Choroid plexus epithelial cell (primary cell): ENCODE results near the gene SHB.
A peak's percentile ranks its signal among the peaks of the same experiment; 100 is the strongest.

ENCODE experiments used
- DNase-seq: peaks from one replicate; pipeline ENCODE4 v3.0.0-alpha.2; 2010; ENCODE audit warnings: low read depth
- H3K4me3 ChIP-seq: 2 replicates; pipeline ENCODE4 v1.5.1; 2011; ENCODE audit warnings: low read depth, mild to moderate bottlenecking, control low read depth, low read length, moderate library complexity
- TF ChIP-seq, protein P1 (sequence below): conservative IDR thresholded peaks from 2 replicates; pipeline ENCODE4 v1.5.1; 2011; ENCODE audit warnings: low read depth, mild to moderate bottlenecking, control low read depth, inconsistent platforms, low read length, moderate library complexity

The SHB gene, protein sequence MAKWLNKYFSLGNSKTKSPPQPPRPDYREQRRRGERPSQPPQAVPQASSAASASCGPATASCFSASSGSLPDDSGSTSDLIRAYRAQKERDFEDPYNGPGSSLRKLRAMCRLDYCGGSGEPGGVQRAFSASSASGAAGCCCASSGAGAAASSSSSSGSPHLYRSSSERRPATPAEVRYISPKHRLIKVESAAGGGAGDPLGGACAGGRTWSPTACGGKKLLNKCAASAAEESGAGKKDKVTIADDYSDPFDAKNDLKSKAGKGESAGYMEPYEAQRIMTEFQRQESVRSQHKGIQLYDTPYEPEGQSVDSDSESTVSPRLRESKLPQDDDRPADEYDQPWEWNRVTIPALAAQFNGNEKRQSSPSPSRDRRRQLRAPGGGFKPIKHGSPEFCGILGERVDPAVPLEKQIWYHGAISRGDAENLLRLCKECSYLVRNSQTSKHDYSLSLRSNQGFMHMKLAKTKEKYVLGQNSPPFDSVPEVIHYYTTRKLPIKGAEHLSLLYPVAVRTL

DNA sequence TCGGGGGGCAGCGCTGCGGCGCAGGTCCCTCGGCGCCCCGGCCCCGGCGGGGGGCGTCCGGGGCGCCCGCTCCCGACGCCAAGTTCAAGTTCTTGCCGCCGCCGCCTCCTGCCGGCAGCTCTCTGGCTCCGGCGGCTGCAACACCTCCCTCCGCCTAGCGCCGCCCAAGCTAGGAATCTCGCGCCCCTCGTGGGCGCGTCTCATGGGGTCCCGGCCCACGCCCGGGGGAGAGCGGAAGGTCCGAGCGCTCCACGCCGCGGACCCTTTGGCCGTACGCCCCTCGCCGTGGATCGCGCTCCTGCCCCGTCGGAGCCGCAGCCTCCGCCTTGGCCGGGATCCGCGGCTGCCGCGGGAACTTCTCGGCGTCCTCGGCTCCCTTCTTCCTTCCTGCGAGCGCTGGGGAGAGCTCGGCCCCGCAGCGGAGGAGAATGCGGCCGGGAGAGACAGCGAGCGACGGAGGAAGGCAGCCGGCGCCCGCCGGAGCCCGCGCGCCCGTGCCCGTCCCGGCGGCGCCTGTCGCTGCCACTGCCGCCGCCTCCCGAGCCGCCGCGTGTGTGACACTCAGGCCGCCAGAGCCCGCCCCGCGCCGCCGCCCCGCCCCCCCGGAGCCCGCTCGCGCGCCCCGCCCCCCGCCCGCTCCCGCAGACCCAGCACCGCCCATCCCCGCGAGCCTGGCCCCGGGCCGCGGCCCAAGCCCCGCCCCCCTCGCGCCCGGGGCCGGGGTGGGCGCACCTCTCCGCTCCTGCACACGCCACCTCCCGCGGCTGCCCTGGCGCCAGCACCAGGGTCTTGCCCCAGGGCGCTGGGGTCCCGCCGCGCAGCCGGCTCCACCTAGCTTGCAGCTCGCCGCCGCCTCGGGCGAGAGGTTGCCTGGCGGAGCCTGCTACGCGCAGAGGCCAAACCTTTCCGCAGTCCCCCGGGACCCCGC, at the start of gene SHB:
SHB (minus strand) TSS at position 527 of the 928 bp plus-strand sequence. CDS start 582 bp downstream, outside the sequence.
- TF ChIP-seq, protein P1, sequence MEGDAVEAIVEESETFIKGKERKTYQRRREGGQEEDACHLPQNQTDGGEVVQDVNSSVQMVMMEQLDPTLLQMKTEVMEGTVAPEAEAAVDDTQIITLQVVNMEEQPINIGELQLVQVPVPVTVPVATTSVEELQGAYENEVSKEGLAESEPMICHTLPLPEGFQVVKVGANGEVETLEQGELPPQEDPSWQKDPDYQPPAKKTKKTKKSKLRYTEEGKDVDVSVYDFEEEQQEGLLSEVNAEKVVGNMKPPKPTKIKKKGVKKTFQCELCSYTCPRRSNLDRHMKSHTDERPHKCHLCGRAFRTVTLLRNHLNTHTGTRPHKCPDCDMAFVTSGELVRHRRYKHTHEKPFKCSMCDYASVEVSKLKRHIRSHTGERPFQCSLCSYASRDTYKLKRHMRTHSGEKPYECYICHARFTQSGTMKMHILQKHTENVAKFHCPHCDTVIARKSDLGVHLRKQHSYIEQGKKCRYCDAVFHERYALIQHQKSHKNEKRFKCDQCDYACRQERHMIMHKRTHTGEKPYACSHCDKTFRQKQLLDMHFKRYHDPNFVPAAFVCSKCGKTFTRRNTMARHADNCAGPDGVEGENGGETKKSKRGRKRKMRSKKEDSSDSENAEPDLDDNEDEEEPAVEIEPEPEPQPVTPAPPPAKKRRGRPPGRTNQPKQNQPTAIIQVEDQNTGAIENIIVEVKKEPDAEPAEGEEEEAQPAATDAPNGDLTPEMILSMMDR: peak; percentile 58
- H3K4me3 ChIP-seq: peak within 1 kb of the TSS; percentile 85
- peak; percentile 69 for DNase-seq

DNA sequence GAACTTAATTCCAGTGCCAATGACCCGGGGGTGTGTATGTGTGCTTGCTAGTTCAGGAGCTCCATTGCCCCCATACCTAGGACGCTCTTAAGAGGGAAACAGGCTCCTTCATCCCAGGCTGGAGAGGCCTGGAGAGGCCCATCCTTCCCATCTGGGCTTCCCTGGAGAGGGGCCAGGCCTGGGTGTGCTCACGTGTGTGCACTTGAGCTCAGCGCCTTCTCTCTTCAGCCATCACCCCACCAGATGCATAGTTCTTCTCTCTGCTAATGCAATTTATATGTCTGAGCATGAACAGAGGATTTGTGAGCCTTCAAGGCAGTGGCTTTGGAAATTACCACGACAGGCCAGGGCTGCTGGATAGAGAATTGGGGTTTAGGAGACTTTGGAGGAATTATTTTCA, 48.6 kb upstream of the SHB start:
- no peak for DNase-seq
- TF ChIP-seq, protein P1: no peak
- H3K4me3 ChIP-seq: no peak overlapping the region

DNA sequence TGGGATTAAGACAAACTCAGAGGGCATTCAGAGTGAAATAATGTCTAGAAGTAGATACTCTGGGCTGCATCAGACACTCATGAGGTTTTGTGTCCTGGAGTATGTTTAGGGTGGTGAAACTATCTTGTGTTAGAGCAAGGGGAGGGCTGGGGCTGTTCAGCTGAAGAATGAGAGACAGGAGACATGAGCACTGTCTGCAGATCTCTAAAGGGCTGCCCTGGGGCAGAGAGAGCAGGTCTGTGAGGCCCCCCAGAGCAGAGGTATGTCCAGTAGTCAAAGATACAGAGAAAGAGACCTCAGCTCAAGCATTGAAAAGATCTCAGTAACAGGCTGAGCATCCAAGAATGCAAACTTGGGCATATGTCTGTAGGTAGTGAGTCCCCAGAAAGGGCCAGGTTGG, 45.9 kb upstream of the SHB start:
- TF ChIP-seq, protein P1: no peak
- H3K4me3 ChIP-seq: no peak overlapping the region
- DNase-seq: no peak

DNA sequence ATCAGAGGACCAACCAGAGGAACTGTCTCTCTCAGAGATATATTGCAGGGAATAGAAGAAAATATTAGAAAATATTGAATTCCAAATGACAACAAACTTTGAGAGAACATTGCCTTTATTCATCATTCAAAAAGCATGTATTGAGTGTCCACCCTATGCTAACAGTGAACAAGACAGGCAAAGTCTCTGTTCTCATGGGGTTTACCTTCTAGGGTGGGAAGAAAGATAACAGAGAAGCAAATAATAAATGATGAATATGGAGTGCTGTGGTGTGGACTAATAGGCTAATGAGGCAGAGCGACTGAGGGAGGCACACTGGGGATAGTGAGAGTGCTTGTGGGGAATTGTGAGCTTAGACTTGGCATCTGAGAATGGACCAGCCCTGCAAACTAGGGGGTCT, 43.4 kb upstream of the SHB start:
- no peak overlapping the region for H3K4me3 ChIP-seq
- no peak for DNase-seq
- TF ChIP-seq, protein P1: no peak

DNA sequence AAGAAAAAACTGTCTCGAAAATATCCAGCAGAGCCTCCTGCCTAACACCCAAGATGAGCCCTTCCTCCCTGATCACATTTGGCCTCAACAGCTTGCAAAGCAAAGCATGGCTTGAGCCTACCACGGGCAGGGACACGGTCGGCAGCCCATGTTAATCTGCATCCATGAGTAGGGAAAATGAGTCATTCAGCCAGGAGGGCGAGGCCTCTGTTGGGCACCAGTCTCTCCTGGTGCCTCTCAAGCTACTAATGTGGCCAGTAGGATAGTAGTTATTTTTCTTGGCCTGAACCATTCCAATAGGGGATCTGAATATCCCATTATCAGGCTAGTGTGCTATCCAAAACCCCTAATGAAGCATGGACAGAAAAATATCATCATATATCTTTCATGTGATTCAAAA, 43.0 kb upstream of the SHB start:
- no peak for DNase-seq
- no peak overlapping the region for H3K4me3 ChIP-seq
- TF ChIP-seq, protein P1: no peak

DNA sequence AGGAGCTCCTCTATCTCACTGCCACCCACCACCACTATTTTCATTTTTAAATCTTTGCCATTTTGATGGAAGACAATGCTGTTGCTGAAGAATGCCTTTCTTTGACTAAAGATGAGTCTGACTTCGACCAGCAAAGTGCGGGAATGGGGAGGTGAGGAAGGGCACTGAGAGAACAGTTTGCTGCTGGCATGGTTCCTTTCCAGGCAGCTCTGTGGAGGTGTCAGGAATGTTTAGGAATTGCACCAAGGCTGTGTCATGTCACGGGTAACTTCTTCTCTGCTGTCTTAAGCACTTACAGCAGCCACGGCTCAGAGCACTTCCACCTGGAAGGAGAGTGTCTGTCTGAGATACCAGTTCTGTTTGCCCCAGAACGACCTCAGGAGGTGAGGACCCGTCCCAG, 41.4 kb upstream of the SHB start:
- DNase-seq: no peak
- TF ChIP-seq, protein P1: no peak
- no peak overlapping the region for H3K4me3 ChIP-seq
